HCT116 (cell line): Measurements from ENCODE around the gene PDHX. TPM values are rescaled to one million over a fixed set of nuclear protein-coding genes. Genes with fewer than 3 reads are reported as not detected.

Experiments
- ATAC-seq: fragments of 200-7000 bp; cut with Tn5 transposase; 2 replicates; pipeline ENCODE4 v1.9.1; 2020; ENCODE audit warnings: mild to moderate bottlenecking, moderate library complexity
- BruUV-seq: library from RNA; stranded (reverse); fragments of 400-500 nt; replicated peaks from 2 replicates; lab custom pipeline; 2021; lab: Mats Ljungman, UMichigan
- CTCF ChIA-PET: fragments of 300-600 bp; sonication (Branson Sonifier 250); formaldehyde crosslinking; loops from one replicate; lab custom pipeline; 2021; ENCODE audit warnings: antibody characterized with exemption; lab: Charles Lee
- POLR2A ChIA-PET: fragments of 300-600, 350-600 bp; sonication (Branson Sonifier 250); formaldehyde crosslinking; loops from one replicate; lab custom pipeline; 2021; ENCODE audit warnings: antibody characterized with exemption; lab: Charles Lee
- RAD21 ChIA-PET, 2 experiments: fragments of 300-600 bp; sonication (Branson Sonifier 250); formaldehyde crosslinking; loops; one replicate each; lab custom pipeline; 2023; ENCODE audit warnings: low total read pairs in 2 of 2; ENCODE audit not compliant: uncharacterized antibody in 2 of 2, unreplicated experiment in 2 of 2, low non-redundant PET in 1 of 2; lab: Charles Lee
- DNase-seq: peaks from one replicate; pipeline ENCODE4 v3.0.0-alpha.2; 2010; ENCODE audit warnings: low read depth, low spot score
- H2AFZ ChIP-seq: fragments of 200-600 bp; shearing (Covaris generic), sonication (generic); 2 replicates; pipeline ENCODE4 v1.6.1; 2017; ENCODE audit warnings: low read depth, mixed run types, mixed read lengths, antibody characterized with exemption, low read length; ENCODE audit not compliant: poor library complexity, severe bottlenecking
- H3K27ac ChIP-seq: 2 replicates; pipeline ENCODE4 v1.5.1; 2012; ENCODE audit warnings: low read depth, low read length
- H3K27me3 ChIP-seq: fragments of 200-600 bp; sonication (generic); 2 replicates; pipeline ENCODE4 v1.6.1; 2016; ENCODE audit warnings: mixed run types, low read length, mixed read lengths; ENCODE audit not compliant: insufficient read depth
- H3K36me3 ChIP-seq, 2 experiments: fragments of 200-500 bp in 1 of 2; fragments of 200-600 bp in 1 of 2; sonication (Bioruptor generic) in 1 of 2; sonication (generic) in 1 of 2; 2 replicates each; pipeline versions ENCODE4 v1.5.1 to v1.6.1; 2014 to 2016; ENCODE audit warnings: low read length in 2 of 2, inconsistent platforms in 1 of 2, mixed read lengths in 1 of 2, mixed run types in 1 of 2; ENCODE audit not compliant: insufficient read depth in 2 of 2, control insufficient read depth in 1 of 2
- H3K4me1 ChIP-seq, 2 experiments: fragments of 200-600 bp in 1 of 2; sonication (generic) in 1 of 2; 2 replicates each; pipeline versions ENCODE4 v1.5.1 to v1.6.1; 2012 to 2017; ENCODE audit warnings: low read length in 2 of 2, inconsistent platforms in 1 of 2, mild to moderate bottlenecking in 1 of 2, mixed read lengths in 1 of 2, mixed run types in 1 of 2, moderate library complexity in 1 of 2; ENCODE audit not compliant: insufficient read depth in 2 of 2, control insufficient read depth in 1 of 2
- H3K4me2 ChIP-seq: fragments of 200-600 bp; sonication (generic); 2 replicates; pipeline ENCODE4 v1.6.1; 2017; ENCODE audit warnings: mixed run types, low read length, mixed read lengths
- H3K4me3 ChIP-seq, 2 experiments: fragments of 200-600 bp in 1 of 2; sonication (generic) in 1 of 2; replicated peaks in 1 of 2; 2 replicates each; pipeline ENCODE4 v1.5.1; 2011 to 2016; ENCODE audit warnings: low read length in 2 of 2, control low read depth in 1 of 2, low read depth in 1 of 2, mild to moderate bottlenecking in 1 of 2, mixed read lengths in 1 of 2, mixed run types in 1 of 2
- H3K79me2 ChIP-seq: fragments of 200-600 bp; sonication (generic); 2 replicates; pipeline ENCODE4 v1.6.1; 2017; ENCODE audit warnings: mild to moderate bottlenecking, mixed run types, low read length, moderate library complexity, mixed read lengths; ENCODE audit not compliant: insufficient read depth
- H3K9ac ChIP-seq: fragments of 200-600 bp; sonication (generic); 2 replicates; pipeline ENCODE4 v1.6.1; 2016; ENCODE audit warnings: low read length, mixed read lengths
- H3K9me2 ChIP-seq: fragments of 200-600 bp; sonication (generic), shearing (Covaris generic); 2 replicates; pipeline ENCODE4 v1.6.1; 2017; ENCODE audit warnings: mixed run types, mild to moderate bottlenecking, moderate library complexity; ENCODE audit not compliant: insufficient read depth
- H3K9me3 ChIP-seq, 2 experiments: fragments of 200-500 bp in 1 of 2; fragments of 200-600 bp in 1 of 2; sonication (Bioruptor generic) in 1 of 2; sonication (generic) in 1 of 2; 2 replicates each; pipeline ENCODE4 v1.6.1; 2014 to 2017; ENCODE audit warnings: low read length in 2 of 2, mixed read lengths in 2 of 2, inconsistent platforms in 1 of 2, low read depth in 1 of 2, mild to moderate bottlenecking in 1 of 2, mixed run types in 1 of 2, moderate library complexity in 1 of 2; ENCODE audit not compliant: control insufficient read depth in 1 of 2, insufficient read depth in 1 of 2
- H4K20me1 ChIP-seq: fragments of 200-600 bp; sonication (generic), shearing (Covaris generic); 2 replicates; pipeline ENCODE4 v1.6.1; 2017; ENCODE audit warnings: mixed run types, mild to moderate bottlenecking, moderate library complexity; ENCODE audit not compliant: insufficient read depth
- EGR1 ChIP-seq: IDR thresholded peaks from 2 replicates; pipeline ENCODE4 v1.6.1; 2012; ENCODE audit warnings: low read depth
- ELF1 ChIP-seq: IDR thresholded peaks from 2 replicates; pipeline ENCODE4 v1.6.1; 2012; ENCODE audit warnings: low read depth, borderline replicate concordance
- EZH2phosphoT487 ChIP-seq: fragments of 200-600 bp; IDR thresholded peaks from 2 replicates; pipeline ENCODE4 v1.6.1; 2018; ENCODE audit warnings: antibody characterized with exemption, borderline replicate concordance
- FOSL1 ChIP-seq: IDR thresholded peaks from 2 replicates; pipeline ENCODE4 v1.6.1; 2012; ENCODE audit warnings: low read depth
- JUND ChIP-seq: IDR thresholded peaks from 2 replicates; pipeline ENCODE4 v1.6.1; 2012
- POLR2A ChIP-seq: IDR thresholded peaks from 2 replicates; pipeline ENCODE4 v1.7.0; 2011; ENCODE audit warnings: borderline replicate concordance; ENCODE audit not compliant: insufficient read depth, insufficient read length; ENCODE audit errors: extremely low read depth
- POLR2AphosphoS5 ChIP-seq: IDR thresholded peaks from 2 replicates; pipeline ENCODE4 v1.6.1; 2011; ENCODE audit warnings: mild to moderate bottlenecking, low read depth, low read length, moderate library complexity
- RAD21 ChIP-seq: IDR thresholded peaks from 2 replicates; pipeline ENCODE4 v1.6.1; 2012; ENCODE audit warnings: low read depth, mild to moderate bottlenecking
- SP1 ChIP-seq: IDR thresholded peaks from 2 replicates; pipeline ENCODE4 v1.6.1; 2012; ENCODE audit warnings: low read depth
- SRF ChIP-seq: IDR thresholded peaks from 2 replicates; pipeline ENCODE4 v1.6.1; 2012; ENCODE audit warnings: low read depth
- TCF7L2 ChIP-seq: IDR thresholded peaks from 2 replicates; pipeline ENCODE4 v1.7.0; 2011; ENCODE audit warnings: borderline replicate concordance, inconsistent platforms; ENCODE audit not compliant: insufficient read depth, insufficient read length; ENCODE audit errors: extremely low read depth
- ZFX ChIP-seq: fragments of 450-650 bp; IDR thresholded peaks from 2 replicates; pipeline ENCODE4 v1.6.1; 2017
- ZNF274 ChIP-seq: fragments of 200-500 bp; sonication (Bioruptor generic); IDR thresholded peaks from 2 replicates; pipeline ENCODE4 v1.6.1; 2014; ENCODE audit warnings: mild to moderate bottlenecking, low read depth, low read length, inconsistent platforms
- intact Hi-C: fragments of 100-400 bp; cut with micrococcal nuclease; formaldehyde crosslinking; loops from 2 replicates; pipeline ENCODE4 v1.10.0; 2022
- total RNA-seq: library from RNA; stranded (reverse); gene quantifications from one replicate; pipeline ENCODE4 v1.2.1, GENCODE V29; 2021; ENCODE audit not compliant: unreplicated experiment
- TF ChIP-seq, protein P1 (sequence below), 3 experiments: fragments of 200-600 bp in 1 of 3; sonication (generic) in 1 of 3; IDR thresholded peaks in 2 of 3; conservative IDR thresholded peaks in 1 of 3; 2 replicates each; pipeline ENCODE4 v1.5.1; 2012 to 2017; ENCODE audit warnings: low read depth in 2 of 3, low read length in 2 of 3, antibody characterized with exemption in 1 of 3, borderline replicate concordance in 1 of 3, control low read depth in 1 of 3, mild to moderate bottlenecking in 1 of 3, mixed read lengths in 1 of 3, mixed run types in 1 of 3, moderate library complexity in 1 of 3; ENCODE audit not compliant: insufficient read depth in 1 of 3
- TF ChIP-seq, protein P2 (sequence below): IDR thresholded peaks from 2 replicates; pipeline ENCODE4 v1.6.1; 2012
- TF ChIP-seq, protein P3 (sequence below): IDR thresholded peaks from 2 replicates; pipeline ENCODE4 v1.6.1; 2011; ENCODE audit warnings: mild to moderate bottlenecking, low read length, moderate library complexity; ENCODE audit not compliant: insufficient replicate concordance; ENCODE audit errors: extremely low read depth

PDHX gene
- total RNA-seq, 1 experiment from 2014 or later, result 36.6 TPM

DNA sequence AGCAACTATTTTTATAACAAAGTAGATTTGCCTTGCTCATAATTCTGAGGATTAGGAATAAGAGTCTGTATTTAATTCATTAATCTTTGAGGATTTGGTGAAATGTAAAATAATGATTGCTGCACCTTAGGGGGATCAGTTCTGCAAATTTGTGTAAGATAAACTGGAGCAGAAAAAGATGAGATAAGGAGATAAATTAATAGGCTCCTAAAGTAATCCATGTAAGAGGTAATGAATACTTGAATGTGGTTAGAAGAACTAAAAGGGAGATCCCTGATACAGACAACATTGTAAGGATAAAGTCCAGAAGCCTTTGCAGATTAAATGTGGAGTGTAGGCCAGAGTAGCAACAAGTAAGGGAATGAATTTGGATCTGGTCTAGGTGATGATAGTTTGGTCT is 45.6 kb downstream of the PDHX start:
- Histone ChIP-seq H3K4me2 (no peak overlapping the region), H2AFZ (no peak overlapping the region), H3K4me1 (no peaks in the 10 kb centered on the region), H3K9me2 (no peaks in the 10 kb centered on the region), H3K27ac (no peak overlapping the region), H3K4me3 (no peak overlapping the region), H3K27me3 (no peaks in the 10 kb centered on the region), H4K20me1 (no peaks in the 10 kb centered on the region), H3K9me3 (no peaks in the 10 kb centered on the region), H3K79me2 (no peaks in the 10 kb centered on the region), H3K36me3 (no peaks in the 10 kb centered on the region), H3K9ac (no peak overlapping the region)
- TF ChIP-seq EZH2phosphoT487 (no peak), SRF (no peak), RAD21 (no peak), ZFX (no peak), POLR2AphosphoS5 (no peak), JUND (no peak), ELF1 (no peak), TCF7L2 (no peak), POLR2A (no peak), EGR1 (no peak), ZNF274 (no peak), FOSL1 (no peak), SP1 (no peak)
- TF ChIP-seq, protein P1, sequence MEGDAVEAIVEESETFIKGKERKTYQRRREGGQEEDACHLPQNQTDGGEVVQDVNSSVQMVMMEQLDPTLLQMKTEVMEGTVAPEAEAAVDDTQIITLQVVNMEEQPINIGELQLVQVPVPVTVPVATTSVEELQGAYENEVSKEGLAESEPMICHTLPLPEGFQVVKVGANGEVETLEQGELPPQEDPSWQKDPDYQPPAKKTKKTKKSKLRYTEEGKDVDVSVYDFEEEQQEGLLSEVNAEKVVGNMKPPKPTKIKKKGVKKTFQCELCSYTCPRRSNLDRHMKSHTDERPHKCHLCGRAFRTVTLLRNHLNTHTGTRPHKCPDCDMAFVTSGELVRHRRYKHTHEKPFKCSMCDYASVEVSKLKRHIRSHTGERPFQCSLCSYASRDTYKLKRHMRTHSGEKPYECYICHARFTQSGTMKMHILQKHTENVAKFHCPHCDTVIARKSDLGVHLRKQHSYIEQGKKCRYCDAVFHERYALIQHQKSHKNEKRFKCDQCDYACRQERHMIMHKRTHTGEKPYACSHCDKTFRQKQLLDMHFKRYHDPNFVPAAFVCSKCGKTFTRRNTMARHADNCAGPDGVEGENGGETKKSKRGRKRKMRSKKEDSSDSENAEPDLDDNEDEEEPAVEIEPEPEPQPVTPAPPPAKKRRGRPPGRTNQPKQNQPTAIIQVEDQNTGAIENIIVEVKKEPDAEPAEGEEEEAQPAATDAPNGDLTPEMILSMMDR (IDR thresholded peaks at IDR 0.05 in 2 of 3, conservative IDR thresholded peaks at IDR 0.05 in 1 of 3; ENCODE audit: borderline replicate concordance in 1 of 3, insufficient read depth in 1 of 3, low read depth in 2 of 3, low read length in 2 of 3), result no peak
- TF ChIP-seq, protein P2, sequence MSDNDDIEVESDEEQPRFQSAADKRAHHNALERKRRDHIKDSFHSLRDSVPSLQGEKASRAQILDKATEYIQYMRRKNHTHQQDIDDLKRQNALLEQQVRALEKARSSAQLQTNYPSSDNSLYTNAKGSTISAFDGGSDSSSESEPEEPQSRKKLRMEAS, result no peak
- TF ChIP-seq, protein P3, sequence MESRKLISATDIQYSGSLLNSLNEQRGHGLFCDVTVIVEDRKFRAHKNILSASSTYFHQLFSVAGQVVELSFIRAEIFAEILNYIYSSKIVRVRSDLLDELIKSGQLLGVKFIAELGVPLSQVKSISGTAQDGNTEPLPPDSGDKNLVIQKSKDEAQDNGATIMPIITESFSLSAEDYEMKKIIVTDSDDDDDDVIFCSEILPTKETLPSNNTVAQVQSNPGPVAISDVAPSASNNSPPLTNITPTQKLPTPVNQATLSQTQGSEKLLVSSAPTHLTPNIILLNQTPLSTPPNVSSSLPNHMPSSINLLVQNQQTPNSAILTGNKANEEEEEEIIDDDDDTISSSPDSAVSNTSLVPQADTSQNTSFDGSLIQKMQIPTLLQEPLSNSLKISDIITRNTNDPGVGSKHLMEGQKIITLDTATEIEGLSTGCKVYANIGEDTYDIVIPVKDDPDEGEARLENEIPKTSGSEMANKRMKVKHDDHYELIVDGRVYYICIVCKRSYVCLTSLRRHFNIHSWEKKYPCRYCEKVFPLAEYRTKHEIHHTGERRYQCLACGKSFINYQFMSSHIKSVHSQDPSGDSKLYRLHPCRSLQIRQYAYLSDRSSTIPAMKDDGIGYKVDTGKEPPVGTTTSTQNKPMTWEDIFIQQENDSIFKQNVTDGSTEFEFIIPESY, result no peak
- no TSS peak for BruUV-seq
- ChIA-PET POLR2A (no interaction called here), CTCF (no interaction called here), RAD21 (no interaction called here)
- ATAC-seq, result no peak
- DNase-seq, result no peak
- intact Hi-C loops, result no loop called here
